HepG2 (cell line): ENCODE measurements around the gene GSTT2B. TPM values are rescaled to one million over a fixed set of nuclear protein-coding genes. Genes with fewer than 3 reads are reported as not detected.

Experiments
- CBX5 ChIP-seq: sonication (generic); formaldehyde crosslinking; IDR thresholded peaks from 2 replicates; pipeline ENCODE4 v1.4.0; 2020; ENCODE audit warnings: missing genetic modification reagents, borderline replicate concordance
- FIP1L1 ChIP-seq: fragments of 200-400 bp; formaldehyde crosslinking; IDR thresholded peaks from 2 replicates; pipeline ENCODE4 v1.6.1; 2018; ENCODE audit warnings: low read depth, mild to moderate bottlenecking, low read length, moderate library complexity, borderline replicate concordance; ENCODE audit not compliant: insufficient read depth
- HMGXB4 ChIP-seq, 2 experiments: sonication (generic) in 1 of 2; formaldehyde crosslinking in 1 of 2; IDR thresholded peaks; 2 replicates each; pipeline versions ENCODE4 v1.4.0 to v1.6.1; 2018 to 2020; ENCODE audit warnings: missing genetic modification reagents in 2 of 2, borderline replicate concordance in 1 of 2, low read depth in 1 of 2, mild to moderate bottlenecking in 1 of 2, missing biosample characterization in 1 of 2
- HNRNPLL ChIP-seq: fragments of 200-400 bp; formaldehyde crosslinking; IDR thresholded peaks from 2 replicates; pipeline ENCODE4 v1.6.1; 2017; ENCODE audit warnings: mild to moderate bottlenecking, low read depth, low read length; ENCODE audit not compliant: poor library complexity, severe bottlenecking
- HOMEZ ChIP-seq: IDR thresholded peaks from 2 replicates; pipeline ENCODE4 v1.6.1; 2016; ENCODE audit warnings: low read depth
- RERE ChIP-seq: IDR thresholded peaks from 2 replicates; pipeline ENCODE4 v1.6.1; 2016; ENCODE audit warnings: low read depth, missing genetic modification reagents, missing compliant biosample characterization
- SCMH1 ChIP-seq: sonication (generic); formaldehyde crosslinking; IDR thresholded peaks from 2 replicates; pipeline ENCODE4 v1.9.0; 2021; ENCODE audit warnings: missing genetic modification reagents, mild to moderate bottlenecking, borderline replicate concordance
- ZHX1 ChIP-seq: sonication (generic); formaldehyde crosslinking; IDR thresholded peaks from 2 replicates; pipeline ENCODE4 v1.8.1; 2022; ENCODE audit warnings: low read depth, mild to moderate bottlenecking, missing genetic modification reagents
- ZNF609 ChIP-seq: sonication (generic); formaldehyde crosslinking; IDR thresholded peaks from 2 replicates; pipeline ENCODE4 v1.4.0; 2020; ENCODE audit warnings: mild to moderate bottlenecking, missing genetic modification reagents, borderline replicate concordance
- polyA plus RNA-seq, 8 experiments: library from polyadenylated mRNA; depleted of rRNA in 3 of 8; stranded (reverse) in 7 of 8; unstranded in 1 of 8; fragments of >200 nt; fragmentation: Illumina TruSeq in 4 of 8; extraction: Trizol in 4 of 8; gene quantifications; 2 replicates each; pipeline versions ENCODE4 v1.2.1 to v1.2.3, GENCODE V29; 2011 to 2016; ENCODE audit warnings: low read depth in 4 of 8, missing spikeins in 1 of 8, mixed read lengths in 1 of 8; ENCODE audit not compliant: insufficient read depth in 1 of 8
- total RNA-seq, 5 experiments: library from RNA; depleted of rRNA; stranded (reverse); fragments of >200 nt; fragmentation: Illumina TruSeq; extraction: Trizol; gene quantifications; 2 replicates each; pipeline ENCODE4 v1.2.3, GENCODE V29; 2016; ENCODE audit warnings: low read depth in 1 of 5

The GSTT2B gene
- total and polyA plus RNA-seq, 2 of the 13 experiments (the other 11 are each of a cell fraction or from before 2014, with no cell fraction given) = 1.5 to 3.9 TPM

- no peak for TF ChIP-seq RERE (CRISPR knock-in tag)
- TF ChIP-seq FIP1L1 = no peak
- TF ChIP-seq CBX5 (CRISPR knock-in tag) = peak; percentile 69; the same call in 1 of the 2 replicates
- no peak for TF ChIP-seq SCMH1 (CRISPR knock-in tag)
- 0 out of 2 replicates have a peak, but pooled peaks have one; percentile 45 for TF ChIP-seq ZHX1
- peak; percentile 64; the same call in 1 of the 2 replicates for TF ChIP-seq HOMEZ (CRISPR knock-in tag)
- peak; percentile 74 for TF ChIP-seq HNRNPLL
- peak; percentile 37; the same call in 1 of the 2 replicates for TF ChIP-seq ZNF609
- TF ChIP-seq HMGXB4 (CRISPR knock-in tag; IDR thresholded peaks at IDR 0.05; ENCODE audit: borderline replicate concordance in 1 of 2, low read depth in 1 of 2) = peak in 1 of 2 experiments; percentile 51; a peak in 1 of 4 replicates
Observed at GRCh38 chr22:23913661-23914353, 47.2 kb downstream of the GSTT2B start (continued).
